Mesothelial cell of epicardium (in vitro differentiated cells): ENCODE data around the gene NRDE2. TPM values are rescaled to one million over a fixed set of nuclear protein-coding genes. Genes with fewer than 3 reads are reported as not detected.

Source experiments
- DNase-seq, 2 experiments: peaks; one replicate each; pipeline ENCODE4 v3.0.0; 2021; ENCODE audit warnings: low spot score in 2 of 2; ENCODE audit not compliant: unreplicated experiment in 2 of 2
- H3K27ac Mint-ChIP-seq: 2 replicates; pipeline ENCODE4 v1.8.0; 2021; ENCODE audit warnings: mixed read lengths
- H3K27me3 Mint-ChIP-seq: 2 replicates; pipeline ENCODE4 v1.8.0; 2021; ENCODE audit warnings: low read depth, mixed read lengths
- H3K36me3 Mint-ChIP-seq: 2 replicates; pipeline ENCODE4 v1.8.0; 2021; ENCODE audit warnings: mixed read lengths
- H3K4me1 Mint-ChIP-seq: 2 replicates; pipeline ENCODE4 v1.8.0; 2021; ENCODE audit warnings: mixed read lengths
- H3K4me3 Mint-ChIP-seq: 2 replicates; pipeline ENCODE4 v1.8.0; 2021; ENCODE audit warnings: mild to moderate bottlenecking, moderate library complexity, mixed read lengths
- H3K9me3 Mint-ChIP-seq: 2 replicates; pipeline ENCODE4 v1.8.0; 2021; ENCODE audit warnings: mixed read lengths
- CTCF ChIP-seq: fragments of 200-600 bp; sonication (generic); IDR thresholded peaks from one replicate; pipeline ENCODE4 v1.5.0; 2021; ENCODE audit warnings: antibody characterized with exemption; ENCODE audit not compliant: unreplicated experiment
- total RNA-seq: library from RNA; stranded (reverse); gene quantifications from 3 replicates; pipeline ENCODE4 v1.2.1, GENCODE V29; 2021

Gene NRDE2
- total RNA-seq, 1 donor from 2014 or later, result 38.5 TPM

- Mint-ChIP-seq H3K36me3 (peaks cover 34% of the 10 kb centered on the region), H3K27ac (no peak overlapping the region), H3K4me3 (no peak overlapping the region), H3K9me3 (no peaks in the 10 kb centered on the region), H3K4me1 (peaks cover 14% of the 10 kb centered on the region), H3K27me3 (no peaks in the 10 kb centered on the region)
- DNase-seq, result no peak
- no peak for TF ChIP-seq CTCF
Observed at GRCh38 chr14:90305176-90305601, 26.6 kb downstream of the NRDE2 start.

- no peak for TF ChIP-seq CTCF
- Mint-ChIP-seq H3K4me3 (no peak overlapping the region), H3K27ac (no peak overlapping the region), H3K36me3 (peaks cover 30% of the 10 kb centered on the region), H3K4me1 (peaks cover 14% of the 10 kb centered on the region), H3K9me3 (no peaks in the 10 kb centered on the region), H3K27me3 (no peaks in the 10 kb centered on the region)
- DNase-seq, result no peak
Observed at GRCh38 chr14:90304502-90304901, 27.2 kb downstream of the NRDE2 start.

- peaks cover 23% of the 10 kb centered on the region for H3K36me3 Mint-ChIP-seq
- no peaks in the 10 kb centered on the region for H3K9me3 Mint-ChIP-seq
- H3K4me3 Mint-ChIP-seq, result no peak overlapping the region
- no peak for TF ChIP-seq CTCF
- H3K27me3 Mint-ChIP-seq, result no peaks in the 10 kb centered on the region
- peaks cover 14% of the 10 kb centered on the region for H3K4me1 Mint-ChIP-seq
- no peak for DNase-seq
- peak overlapping the region; percentile 11 for H3K27ac Mint-ChIP-seq
Observed at GRCh38 chr14:90303473-90303872, 28.3 kb downstream of the NRDE2 start.

- Mint-ChIP-seq H3K27ac (no peak overlapping the region), H3K4me3 (no peak overlapping the region), H3K27me3 (no peaks in the 10 kb centered on the region), H3K4me1 (peaks cover 14% of the 10 kb centered on the region), H3K9me3 (no peaks in the 10 kb centered on the region), H3K36me3 (peaks cover 23% of the 10 kb centered on the region)
- no peak for DNase-seq
- TF ChIP-seq CTCF, result no peak
Observed at GRCh38 chr14:90302529-90303303, 29.0 kb downstream of the NRDE2 start.

- peak overlapping the region; percentile 84 for H3K27ac Mint-ChIP-seq
- no peak for TF ChIP-seq CTCF
- H3K27me3 Mint-ChIP-seq, result no peaks in the 10 kb centered on the region
- no peak overlapping the region for H3K4me3 Mint-ChIP-seq
- H3K9me3 Mint-ChIP-seq, result no peaks in the 10 kb centered on the region
- peaks cover 14% of the 10 kb centered on the region for H3K4me1 Mint-ChIP-seq
- DNase-seq, result no peak
- peaks cover 23% of the 10 kb centered on the region for H3K36me3 Mint-ChIP-seq
Observed at GRCh38 chr14:90301668-90302090, 30.1 kb downstream of the NRDE2 start.
